ENCODE results near the gene ANKS3. TPM values are rescaled to one million over a fixed set of nuclear protein-coding genes. Genes with fewer than 3 reads are reported as not detected.

ANKS3 gene, protein sequence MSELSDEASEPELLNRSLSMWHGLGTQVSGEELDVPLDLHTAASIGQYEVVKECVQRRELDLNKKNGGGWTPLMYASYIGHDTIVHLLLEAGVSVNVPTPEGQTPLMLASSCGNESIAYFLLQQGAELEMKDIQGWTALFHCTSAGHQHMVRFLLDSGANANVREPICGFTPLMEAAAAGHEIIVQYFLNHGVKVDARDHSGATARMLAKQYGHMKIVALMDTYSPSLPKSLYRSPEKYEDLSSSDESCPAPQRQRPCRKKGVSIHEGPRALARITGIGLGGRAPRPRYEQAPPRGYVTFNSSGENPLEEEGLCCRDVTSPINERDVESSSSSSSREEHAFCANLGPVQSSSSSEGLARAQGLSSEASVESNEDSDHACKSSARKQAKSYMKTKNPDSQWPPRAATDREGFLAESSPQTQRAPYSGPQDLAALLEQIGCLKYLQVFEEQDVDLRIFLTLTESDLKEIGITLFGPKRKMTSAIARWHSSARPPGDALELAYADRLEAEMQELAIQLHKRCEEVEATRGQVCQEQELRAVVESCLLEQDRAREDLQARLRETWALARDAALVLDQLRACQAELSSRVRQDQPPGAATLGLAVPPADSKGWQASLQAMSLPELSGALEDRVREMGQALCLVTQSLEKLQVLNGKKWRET
- 28.7 and 34.0 TPM in 2 replicates for total RNA-seq

DNA sequence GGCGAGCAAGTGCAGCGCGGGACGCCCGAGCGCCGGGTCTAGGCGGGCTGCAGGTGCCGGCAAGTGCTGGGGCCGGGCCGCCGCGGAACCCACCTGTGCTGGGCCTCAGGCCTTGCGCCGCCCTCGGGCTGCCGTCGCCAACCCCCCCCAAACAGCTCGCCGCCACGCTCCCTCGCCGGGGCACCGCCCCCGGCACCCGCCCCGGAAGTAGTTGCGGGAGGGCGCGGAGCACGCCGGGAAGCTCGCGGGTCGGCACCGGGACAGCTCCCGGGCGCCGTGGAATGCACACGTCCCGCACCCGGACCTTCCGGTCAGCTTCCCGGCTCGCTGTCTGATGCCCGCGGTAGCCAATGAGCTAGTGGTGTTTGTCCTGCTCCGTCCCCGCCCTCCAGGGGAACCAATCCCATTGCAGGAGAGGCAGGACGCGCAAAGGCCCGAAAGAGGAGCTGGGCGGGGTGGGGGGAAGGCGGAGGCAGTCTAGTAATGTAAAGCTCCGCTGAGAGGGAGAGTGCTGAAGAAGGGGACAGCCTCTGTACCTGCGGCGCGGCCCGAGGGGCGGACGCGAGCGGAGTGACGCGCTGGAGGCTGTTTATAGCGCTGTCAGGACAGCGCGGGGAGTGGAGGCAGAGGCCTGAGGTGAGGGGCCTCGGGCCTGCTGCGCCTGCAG, at the start of gene ANKS3, which contains the start of gene DNAAF8:
Gene ANKS3, minus strand, starts transcription at position 209 of the 667 bp plus-strand sequence. CDS start 4,122 bp downstream, outside the sequence.
Gene DNAAF8, plus strand, starts transcription at position 475 of the 667 bp plus-strand sequence. CDS start 1,978 bp downstream, outside the sequence.

DNA sequence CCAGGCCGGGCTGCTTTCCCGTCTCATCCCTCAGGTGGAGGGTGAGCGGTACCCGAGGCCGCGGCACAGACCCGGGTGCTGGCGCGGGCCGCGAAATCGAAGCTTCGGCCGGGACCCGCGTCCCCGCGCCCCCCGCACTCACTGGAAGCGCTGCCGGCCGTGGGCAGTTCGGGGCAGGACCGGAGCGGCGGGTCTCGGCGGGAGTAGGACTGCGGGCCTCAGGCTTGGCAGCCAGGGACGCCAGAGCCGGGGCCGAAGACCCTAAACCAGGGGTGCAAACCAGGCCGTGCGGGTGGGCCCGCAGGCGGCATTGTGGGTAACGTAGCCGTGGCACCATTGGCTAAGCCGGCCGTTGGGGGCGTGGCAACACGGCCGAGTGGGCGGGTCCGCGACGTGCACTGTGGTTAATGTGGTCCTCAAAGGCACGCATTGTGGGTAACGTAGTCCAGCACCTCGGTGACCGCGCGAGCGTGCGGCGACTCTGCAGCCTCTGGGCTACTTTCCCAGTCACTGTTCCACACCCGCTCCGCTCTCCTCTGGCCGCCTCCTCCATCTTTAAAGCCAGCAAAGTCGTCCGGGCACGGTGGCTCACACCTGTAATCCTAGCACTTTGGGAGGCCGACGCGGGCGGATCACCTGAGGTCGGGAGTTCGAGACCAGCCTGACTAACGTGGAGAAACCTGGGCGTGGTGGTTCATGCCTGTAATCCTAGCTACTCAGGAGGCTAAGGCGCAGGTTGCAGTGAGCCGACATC, 33.0 kb upstream of the ANKS3 start, which contains the start of gene ZNF500:
Gene ZNF500, minus strand, starts transcription at position 288 of the 754 bp plus-strand sequence. CDS start 1,184 bp downstream, outside the sequence.

DNA sequence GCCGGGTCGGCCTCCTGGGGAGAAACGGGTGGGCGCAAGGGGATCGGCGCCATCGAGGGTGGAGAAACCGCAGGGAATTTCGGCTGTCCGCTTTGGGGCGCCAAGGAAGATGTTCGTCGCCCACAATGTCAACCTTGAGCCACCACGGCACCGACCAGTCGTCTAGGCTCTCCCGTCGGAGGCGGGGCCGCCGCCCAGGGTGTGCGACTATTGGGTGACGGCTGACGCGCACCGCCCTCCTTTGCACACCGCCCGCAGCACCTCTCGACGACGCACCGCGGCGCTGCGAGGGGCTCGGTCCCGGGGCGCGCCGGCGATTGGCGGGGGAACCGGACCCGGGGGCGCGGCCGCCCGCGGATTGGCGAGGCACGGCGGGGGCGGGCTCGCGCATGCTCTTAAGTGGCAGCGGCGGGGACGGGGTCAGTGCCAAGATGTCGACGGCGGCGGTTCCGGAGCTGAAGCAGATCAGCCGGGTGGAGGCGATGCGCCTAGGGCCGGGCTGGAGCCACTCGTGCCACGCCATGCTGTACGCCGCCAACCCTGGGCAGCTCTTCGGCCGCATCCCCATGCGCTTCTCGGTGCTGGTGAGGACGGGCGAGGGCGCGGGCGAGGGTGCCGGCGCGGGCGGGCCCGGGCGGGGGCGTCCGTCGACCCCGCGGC, 40.6 kb downstream of the ANKS3 start, which contains the start of gene NUDT16L1:
Gene NUDT16L1, plus strand, starts transcription at position 267 of the 660 bp plus-strand sequence. Its CDS starts 165 bp downstream, at position 432.

Other genes with a start within 250 kb of the ANKS3 start
- 5.0 and 7.2 TPM in 2 replicates for gene CDIP1, start 195.5 kb downstream of the ANKS3 start, total RNA-seq
- gene C16orf96, start 177.9 kb downstream of the ANKS3 start, total RNA-seq = not detected in 2 replicates
- gene UBALD1, start 119.4 kb downstream of the ANKS3 start, total RNA-seq = 11.0 and 11.1 TPM in 2 replicates
- 29.2 and 34.5 TPM in 2 replicates for gene MGRN1, start 109.4 kb downstream of the ANKS3 start, total RNA-seq
- gene NUDT16L1, start 40.7 kb downstream of the ANKS3 start, total RNA-seq = 25.4 and 31.8 TPM in 2 replicates
- gene DNAAF8, start 266 bp upstream of the ANKS3 start, total RNA-seq = 0.44 and 1.4 TPM in 2 replicates
- gene ZNF500, start 32.9 kb upstream of the ANKS3 start, total RNA-seq = 7.9 and 11.6 TPM in 2 replicates
- not detected in 2 replicates for gene SEPTIN12, start 54.1 kb upstream of the ANKS3 start, total RNA-seq
- not detected in 2 replicates for gene SMIM22, start 61.1 kb upstream of the ANKS3 start, total RNA-seq
- 12.8 and 14.6 TPM in 2 replicates for gene ROGDI, start 68.4 kb upstream of the ANKS3 start, total RNA-seq
- 47.8 and 62.0 TPM in 2 replicates for gene GLYR1, start 113.0 kb upstream of the ANKS3 start, total RNA-seq
- gene UBN1, start 113.2 kb upstream of the ANKS3 start, total RNA-seq = 19.3 and 22.0 TPM in 2 replicates
- gene PPL, start 202.9 kb upstream of the ANKS3 start, total RNA-seq = 0.44 and 0.75 TPM in 2 replicates
- under 0.01 TPM in 1 of 2 replicates, not detected in the other for gene SEC14L5, start 224.1 kb upstream of the ANKS3 start, total RNA-seq

Data from uterine smooth muscle cell (primary cell).